Tibial artery (tissue), 4 donors: ENCODE measurements around the gene MED26.

Source experiments
- DNase-seq, 2 donors: peaks; one replicate each; pipeline ENCODE4 v3.0.0-alpha.2; 2019
- H3K27ac ChIP-seq, 2 donors: fragments of 200-600 bp; sonication (generic) in 1 of 2; 1 replicate in 1 of 2; 2 replicates in 1 of 2; pipeline ENCODE4 v1.5.1; 2018 to 2019; ENCODE audit warnings: mild to moderate bottlenecking in 1 of 2
- H3K27me3 ChIP-seq, 2 donors: fragments of 200-600 bp; sonication (generic) in 1 of 2; one replicate each; pipeline versions ENCODE4 v1.5.1 to v1.6.0; 2016 to 2019
- H3K36me3 ChIP-seq, 3 donors: fragments of 200-600 bp; sonication (generic) in 2 of 3; one replicate each; pipeline ENCODE4 v1.5.1; 2016 to 2019; ENCODE audit warnings: mild to moderate bottlenecking in 2 of 3
- H3K4me1 ChIP-seq, 4 donors: fragments of 200-600 bp; sonication (generic) in 2 of 4; 1 replicate in 3 of 4; 2 replicates in 1 of 4; pipeline ENCODE4 v1.5.1; 2016 to 2019
- H3K4me3 ChIP-seq, 2 donors: fragments of 200-600 bp; sonication (generic) in 1 of 2; 1 replicate in 1 of 2; 2 replicates in 1 of 2; pipeline ENCODE4 v1.5.1; 2018 to 2019; ENCODE audit warnings: mild to moderate bottlenecking in 2 of 2
- H3K9me3 ChIP-seq, 3 donors: fragments of 200-600 bp; sonication (generic) in 1 of 3; one replicate each; pipeline ENCODE4 v1.5.1; 2016 to 2019
- CTCF ChIP-seq, 2 experiments: fragments of 200-600 bp in 1 of 2; fragments of 450-650 bp in 1 of 2; IDR thresholded peaks; one replicate each; pipeline ENCODE4 v1.5.1; 2017 to 2019; ENCODE audit warnings: antibody characterized with exemption in 2 of 2, mild to moderate bottlenecking in 1 of 2, moderate library complexity in 1 of 2
- intact Hi-C: fragments of 100-400 bp; cut with DNase I; formaldehyde crosslinking; loops from one replicate; pipeline ENCODE4 v1.15.0; 2023; ENCODE audit warnings: low total_unique reads

MED26 gene

GRCh38 chr19:16531380-16531669, 96.7 kb downstream of the MED26 start:
- Histone ChIP-seq H3K4me3 (no peak overlapping the region), H3K27me3 (no peaks in the 10 kb centered on the region), H3K9me3 (no peaks in the 10 kb centered on the region), H3K27ac (no peak overlapping the region), H3K4me1 (no peaks in the 10 kb centered on the region), H3K36me3 (peaks cover 92 to 100% (median 98%) of the 10 kb centered on the region in 3 donors)
- no peak for DNase-seq
- intact Hi-C loops = no loop called here
- TF ChIP-seq CTCF (IDR thresholded peaks at IDR 0.05) = no peak

- intact Hi-C loops = no loop called here
- no peak for TF ChIP-seq CTCF (IDR thresholded peaks at IDR 0.05)
- H3K36me3 ChIP-seq = peaks cover 97 to 100% (median 98%) of the 10 kb centered on the region in 3 donors
- H3K4me3 ChIP-seq = no peak overlapping the region
- DNase-seq = no peak
- no peaks in the 10 kb centered on the region for H3K27me3 ChIP-seq
- H3K4me1 ChIP-seq = no peaks in the 10 kb centered on the region
- no peak overlapping the region for H3K27ac ChIP-seq
- no peaks in the 10 kb centered on the region for H3K9me3 ChIP-seq
Observed at GRCh38 chr19:16530540-16531379, 97.2 kb downstream of the MED26 start.

GRCh38 chr19:16529466-16530144, 98.4 kb downstream of the MED26 start:
- Histone ChIP-seq H3K27ac (no peak overlapping the region), H3K4me3 (no peak overlapping the region), H3K9me3 (no peaks in the 10 kb centered on the region), H3K27me3 (no peaks in the 10 kb centered on the region), H3K36me3 (peaks cover 97 to 100% (median 98%) of the 10 kb centered on the region in 3 donors), H3K4me1 (no peaks in the 10 kb centered on the region)
- intact Hi-C loops = no loop called here
- no peak for TF ChIP-seq CTCF (IDR thresholded peaks at IDR 0.05)
- no peak for DNase-seq

GRCh38 chr19:16527971-16528521, 100.0 kb downstream of the MED26 start:
- H3K36me3 ChIP-seq = peaks cover 97 to 100% (median 99%) of the 10 kb centered on the region in 3 donors
- H3K9me3 ChIP-seq = no peaks in the 10 kb centered on the region
- H3K4me3 ChIP-seq = no peak overlapping the region
- no peaks in the 10 kb centered on the region for H3K4me1 ChIP-seq
- no peak for DNase-seq
- TF ChIP-seq CTCF (IDR thresholded peaks at IDR 0.05) = no peak
- intact Hi-C loops = no loop called here
- no peak overlapping the region for H3K27ac ChIP-seq
- H3K27me3 ChIP-seq = no peaks in the 10 kb centered on the region

GRCh38 chr19:16527334-16527935, 100.6 kb downstream of the MED26 start:
- intact Hi-C loops = no loop called here
- Histone ChIP-seq H3K4me1 (no peaks in the 10 kb centered on the region), H3K4me3 (no peak overlapping the region), H3K9me3 (no peaks in the 10 kb centered on the region), H3K36me3 (peaks cover 97 to 100% (median 99%) of the 10 kb centered on the region in 3 donors), H3K27ac (no peak overlapping the region), H3K27me3 (no peaks in the 10 kb centered on the region)
- DNase-seq = no peak
- TF ChIP-seq CTCF (IDR thresholded peaks at IDR 0.05) = no peak
